8988T (cell line): Measurements from ENCODE around the gene ARHGAP10.

ENCODE experiments used
- DNase-seq: peaks from one replicate; pipeline ENCODE4 v3.0.0; 2011

Gene ARHGAP10

DNA sequence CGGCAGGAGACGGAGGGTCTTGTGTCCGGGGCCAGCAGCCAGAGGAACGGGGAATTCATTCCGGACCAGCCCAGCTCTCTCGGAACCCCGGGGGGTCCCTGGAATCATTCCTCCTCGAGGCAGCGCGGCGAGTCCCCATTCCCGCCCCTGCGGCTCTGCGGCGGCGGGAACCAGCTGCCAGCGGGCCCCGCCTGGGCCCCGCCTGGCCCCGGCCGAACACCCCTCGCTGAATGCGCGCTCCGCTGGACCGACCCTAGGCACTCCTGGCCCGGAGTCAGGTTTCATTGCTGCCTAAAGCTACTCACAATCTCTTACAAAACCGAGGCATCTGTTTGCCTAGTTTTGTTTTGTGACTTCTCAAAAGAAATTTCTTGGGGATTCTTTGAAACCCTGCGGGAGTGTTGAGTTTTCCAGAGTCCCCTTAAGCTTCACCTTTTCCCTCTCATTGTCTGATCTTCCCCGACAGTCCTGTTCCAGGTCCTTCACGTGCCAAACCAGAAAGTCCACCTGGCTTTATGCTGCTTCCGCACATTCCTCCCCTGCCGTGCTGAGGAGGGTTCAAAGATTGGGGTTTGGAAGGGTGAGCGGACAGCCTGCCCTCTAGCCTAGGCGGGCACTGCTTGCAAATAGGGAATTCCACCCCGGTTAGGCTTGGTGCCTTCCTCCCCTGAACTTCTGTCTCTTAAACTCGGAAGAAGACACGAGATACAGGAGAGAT, 789 bp downstream of the ARHGAP10 start:
- no peak for DNase-seq

GRCh38 chr4:147733716-147734344, 1.9 kb downstream of the ARHGAP10 start:
- no peak for DNase-seq

- DNase-seq = no peak
Observed at GRCh38 chr4:147734496-147734895, 2.6 kb downstream of the ARHGAP10 start.

DNA sequence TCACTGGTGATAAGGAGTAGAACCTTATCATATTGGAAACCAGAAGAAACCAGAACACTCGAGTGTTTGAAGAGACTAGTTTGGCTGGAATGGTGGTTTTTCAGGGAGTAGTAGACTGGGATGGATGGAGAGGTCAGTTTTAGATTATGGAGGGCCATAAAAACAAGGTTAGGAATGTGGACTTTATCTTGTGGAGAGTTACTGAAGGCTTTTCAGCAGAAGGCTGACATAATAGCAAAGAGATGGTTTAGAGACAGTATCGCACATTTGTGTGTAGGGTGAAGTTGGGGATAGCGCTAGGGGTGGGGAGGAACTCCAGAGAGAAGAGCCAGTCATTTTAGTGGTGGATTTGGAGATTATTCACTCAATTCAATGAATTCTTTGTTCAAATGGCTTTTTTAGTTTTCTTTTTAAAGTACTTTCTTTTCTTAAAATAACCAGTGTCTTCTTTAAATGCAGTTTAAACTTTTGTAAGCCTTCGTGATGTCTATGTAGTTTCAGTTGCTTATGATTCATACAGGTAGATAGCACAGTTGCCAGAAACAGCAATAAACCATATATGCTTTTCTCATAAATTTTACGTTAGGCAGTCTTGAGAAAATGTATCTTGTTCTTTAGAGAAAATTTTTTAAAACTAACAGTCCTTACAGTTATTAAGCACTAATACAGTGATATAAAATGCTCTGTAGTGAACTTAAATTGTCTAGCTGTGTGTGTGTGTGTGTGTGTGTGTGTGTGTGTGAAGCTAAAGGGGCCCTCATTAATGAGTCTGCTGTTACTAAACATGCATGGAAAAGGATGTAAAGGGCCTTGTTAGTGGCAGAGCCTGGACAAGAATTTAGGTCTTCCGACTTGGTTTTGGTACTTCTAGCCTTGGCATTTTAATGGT, 3.8 kb downstream of the ARHGAP10 start:
- DNase-seq = no peak

DNA sequence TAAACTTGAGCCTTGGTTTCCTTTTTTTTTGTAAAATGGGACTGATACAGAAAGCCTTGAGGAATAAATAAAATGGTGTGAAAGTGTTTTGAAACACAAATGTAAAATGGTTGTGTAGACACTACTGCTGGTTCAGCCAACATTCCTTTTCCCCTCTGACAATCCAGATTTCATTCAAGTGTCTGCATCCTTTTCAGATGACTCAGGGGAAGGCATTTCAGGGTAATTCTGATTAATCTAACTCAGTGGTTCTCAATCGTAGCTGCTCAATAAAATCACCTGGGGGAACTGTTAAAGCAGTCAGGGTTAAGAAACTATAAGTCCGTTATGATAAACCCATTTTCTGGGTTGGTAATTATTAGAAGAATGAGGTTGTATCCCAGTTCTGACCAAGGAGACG, 4.6 kb downstream of the ARHGAP10 start:
- DNase-seq = no peak

DNA sequence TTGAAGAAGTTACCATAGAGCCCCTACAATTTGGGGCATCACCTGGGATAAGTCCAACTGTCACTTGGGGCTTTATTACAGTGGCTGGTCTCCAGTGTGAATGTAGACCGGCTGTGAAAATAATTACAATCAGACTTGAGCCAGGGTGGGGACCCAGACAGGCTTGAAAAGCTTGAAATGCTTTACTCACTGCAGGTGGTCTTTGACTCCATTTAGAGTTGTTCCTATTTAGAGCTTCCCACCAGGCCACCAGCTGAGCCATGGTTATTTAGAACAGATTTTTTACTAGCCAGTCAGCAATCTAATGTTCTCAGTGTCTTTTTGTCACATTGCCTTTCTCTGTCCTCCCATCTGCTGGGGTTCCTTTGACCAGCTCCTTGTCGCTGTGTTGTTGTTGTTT, 5.7 kb downstream of the ARHGAP10 start:
- DNase-seq = no peak

DNA sequence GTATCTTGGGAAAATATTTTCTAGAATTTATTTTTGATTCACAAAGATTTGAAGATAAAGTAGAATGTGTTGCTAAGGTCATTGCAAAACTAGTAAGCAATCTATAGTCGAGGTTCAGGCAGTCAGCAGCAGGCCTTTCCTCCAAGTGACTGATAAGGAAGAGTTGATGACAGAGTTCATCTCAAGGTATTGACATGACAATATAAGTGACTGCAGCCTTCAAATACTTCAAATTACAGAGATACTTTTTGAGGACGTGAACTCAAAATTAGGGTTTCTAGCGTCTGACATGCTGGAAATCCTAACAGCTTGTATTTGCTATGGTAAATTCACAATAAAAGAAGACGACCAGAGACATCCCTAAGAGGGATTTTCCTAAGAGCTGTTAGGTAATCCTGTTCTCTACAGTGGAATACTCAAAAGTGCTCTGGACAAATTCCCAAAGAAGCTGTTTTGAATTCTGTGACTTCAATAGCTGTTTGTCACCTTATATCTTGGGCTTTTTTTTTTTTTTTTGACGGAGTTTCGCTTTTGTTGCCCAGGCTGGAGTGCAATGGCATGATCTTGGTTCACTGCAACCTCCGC, 7.4 kb downstream of the ARHGAP10 start:
- no peak for DNase-seq

- DNase-seq = no peak
Observed at GRCh38 chr4:147740176-147740575, 8.3 kb downstream of the ARHGAP10 start.

DNA sequence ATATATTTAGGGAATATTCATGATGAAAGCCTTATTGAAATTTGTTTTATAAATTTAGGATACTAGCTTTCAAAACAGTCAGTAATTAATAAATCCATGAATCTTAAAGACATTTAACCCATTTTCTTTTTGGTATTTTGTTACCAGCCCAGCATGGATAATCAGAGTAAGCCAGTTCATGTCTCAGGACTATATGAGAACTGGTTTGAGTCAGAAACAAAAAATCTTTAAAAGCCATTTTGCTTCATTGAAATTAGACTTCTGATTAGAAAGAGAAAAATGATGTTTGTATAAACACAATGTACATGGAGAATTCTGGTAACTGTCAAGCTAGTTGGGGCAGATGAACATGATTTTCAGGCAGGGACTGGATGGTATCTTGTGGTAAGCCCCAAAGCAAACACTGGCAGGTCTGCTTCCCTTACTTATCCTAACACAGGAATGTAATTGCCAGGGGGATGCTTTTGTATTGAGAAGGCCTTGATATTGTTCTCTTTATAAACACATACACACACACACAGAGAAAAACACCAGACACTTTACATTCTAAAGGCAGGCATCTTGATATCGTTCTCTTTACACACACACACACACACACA, 9.4 kb downstream of the ARHGAP10 start:
- DNase-seq = no peak

DNA sequence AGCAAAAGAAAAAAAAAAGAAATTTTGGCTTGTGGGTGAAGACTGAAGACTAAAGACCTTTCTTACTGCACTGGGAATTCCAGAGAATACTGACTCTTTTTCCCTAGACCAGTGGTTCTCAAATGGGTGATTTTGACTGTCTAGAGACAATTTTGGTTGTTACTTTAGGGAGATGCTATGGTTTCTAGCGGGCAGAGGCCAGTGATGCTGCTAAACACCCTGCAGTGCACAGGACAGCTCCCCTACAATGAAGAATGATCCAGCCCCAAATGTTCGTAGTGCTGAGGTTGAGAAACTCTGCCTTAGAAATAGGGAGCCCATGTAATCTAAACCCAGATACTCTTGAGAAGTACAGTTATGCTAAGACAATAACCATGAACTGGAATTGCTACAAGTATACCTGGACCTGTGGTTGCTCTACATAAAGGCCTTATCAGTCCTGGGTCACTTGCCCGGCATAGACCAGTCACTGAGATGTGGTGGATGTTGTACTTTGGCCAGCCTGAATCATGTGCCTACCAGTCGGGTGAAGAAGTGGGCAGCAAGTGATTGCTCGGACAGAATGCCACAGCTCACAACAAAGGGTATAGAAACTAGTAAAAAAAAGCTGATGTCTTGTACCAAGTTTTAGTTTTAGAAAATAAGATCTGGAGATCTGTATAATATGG, 16.0 kb downstream of the ARHGAP10 start:
- no peak for DNase-seq

- no peak for DNase-seq
Observed at GRCh38 chr4:147749811-147750321, 18.0 kb downstream of the ARHGAP10 start.

GRCh38 chr4:147753047-147753446, 21.2 kb downstream of the ARHGAP10 start:
- DNase-seq = no peak

DNA sequence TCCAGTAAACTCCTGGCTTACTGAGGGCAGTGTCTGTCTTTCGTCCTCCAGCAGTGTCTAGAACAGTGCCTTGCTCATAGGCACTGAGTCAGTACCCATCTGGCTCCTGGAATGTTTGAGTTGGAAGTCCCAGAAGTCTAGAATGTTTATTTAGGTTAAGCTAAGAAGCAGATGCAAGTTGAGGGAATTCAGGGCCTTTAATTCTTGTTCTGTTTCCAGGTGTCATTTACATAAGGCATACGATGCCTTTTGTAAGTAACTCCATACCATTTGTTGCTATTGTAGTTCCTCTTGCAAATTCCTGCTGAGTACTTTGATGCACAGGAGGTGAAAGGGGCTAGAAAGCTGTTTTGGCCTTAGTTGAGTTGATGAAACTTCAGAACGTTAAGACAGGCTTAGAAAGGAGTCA, 22.2 kb downstream of the ARHGAP10 start:
- DNase-seq = no peak

- no peak for DNase-seq
Observed at GRCh38 chr4:147755561-147756295, 23.8 kb downstream of the ARHGAP10 start.

DNA sequence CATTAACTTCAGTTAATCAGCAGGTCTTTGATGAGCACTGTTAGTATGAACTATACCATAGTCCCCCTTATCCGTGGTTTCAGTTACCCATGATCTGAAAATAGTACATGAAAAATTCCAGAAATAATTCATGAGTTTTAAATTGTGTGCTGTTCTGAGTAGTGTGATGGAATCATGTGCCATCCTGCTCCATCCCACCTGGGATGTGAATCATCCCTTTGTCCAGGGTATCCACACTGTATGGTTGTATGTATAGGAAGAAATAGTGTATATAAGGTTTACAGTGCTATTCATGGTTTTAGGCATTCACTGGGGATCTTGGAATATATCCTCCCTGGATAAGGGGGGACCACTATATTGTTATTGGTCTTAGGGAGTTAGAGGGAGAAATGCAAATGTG, 24.5 kb downstream of the ARHGAP10 start:
- no peak for DNase-seq

DNA sequence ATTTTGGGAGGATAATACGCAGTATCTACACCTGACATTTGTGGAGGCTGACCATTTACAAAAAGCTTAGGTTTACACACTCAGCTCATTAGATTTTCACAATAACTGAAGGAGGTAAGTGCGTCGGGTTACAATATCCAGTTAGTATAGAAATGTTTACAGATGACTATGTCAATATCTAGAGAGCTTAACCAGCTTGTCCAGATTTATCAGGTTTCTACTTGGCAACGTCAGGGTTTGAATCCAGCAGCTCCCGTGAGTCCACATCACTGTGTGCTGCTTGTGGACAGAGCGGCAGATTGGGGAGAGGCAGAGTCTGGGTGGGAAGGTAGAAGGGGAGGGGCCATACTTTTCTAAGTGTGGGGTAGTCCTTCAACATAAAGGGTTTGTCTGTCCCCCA, 28.3 kb downstream of the ARHGAP10 start:
- DNase-seq = no peak

GRCh38 chr4:147760695-147761094, 28.8 kb downstream of the ARHGAP10 start:
- DNase-seq = no peak

DNA sequence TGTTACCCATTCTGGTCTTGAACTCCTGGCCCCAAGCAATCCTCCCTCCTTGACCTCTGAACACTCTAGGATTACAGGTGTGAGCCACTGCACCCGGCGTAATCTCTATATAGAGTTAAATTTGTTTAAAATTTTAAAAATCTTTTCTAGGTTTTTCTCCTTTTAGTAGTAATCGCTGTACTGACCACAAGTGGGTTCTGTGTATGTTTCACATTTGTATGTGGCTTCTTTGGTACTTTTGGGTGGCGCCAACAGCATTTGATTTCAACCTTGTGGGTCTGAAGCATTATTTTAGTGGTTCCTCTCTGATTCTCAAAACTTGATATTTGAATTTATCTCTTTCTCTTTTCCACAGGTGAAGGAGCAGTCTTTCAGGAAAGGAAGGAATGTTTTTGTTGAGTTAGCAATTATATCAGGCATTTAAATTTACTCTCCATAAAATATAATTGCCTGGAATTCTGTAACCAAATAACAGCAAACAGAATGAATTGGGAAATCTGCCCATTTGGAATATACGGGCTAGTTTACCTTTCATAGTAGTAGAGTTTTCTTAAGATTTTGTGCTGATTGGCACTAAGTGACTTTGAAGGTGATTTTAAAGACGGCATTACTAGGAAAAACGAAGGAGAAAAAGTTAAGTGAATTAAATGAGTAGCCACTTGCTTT, 29.5 kb downstream of the ARHGAP10 start:
- no peak for DNase-seq

DNA sequence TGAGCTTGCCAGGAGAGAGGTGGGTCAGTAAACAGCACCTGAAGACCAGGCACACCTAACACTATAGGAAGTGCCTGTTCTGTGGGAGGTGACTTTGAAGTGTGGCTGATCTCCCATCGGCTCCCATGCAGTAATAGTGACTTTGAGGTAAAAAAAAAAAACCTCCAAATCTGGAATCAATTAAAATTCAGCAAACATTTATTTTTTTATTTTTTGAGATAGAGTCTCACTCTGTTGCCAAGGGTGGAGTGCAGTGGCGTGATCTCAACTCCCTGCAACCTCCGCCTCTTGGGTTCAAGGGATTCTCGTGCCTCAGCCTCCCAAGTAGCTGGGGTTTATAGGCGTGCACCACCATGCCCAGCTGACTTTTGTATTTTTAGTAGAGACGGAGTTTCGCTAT, 32.4 kb downstream of the ARHGAP10 start:
- no peak for DNase-seq

DNA sequence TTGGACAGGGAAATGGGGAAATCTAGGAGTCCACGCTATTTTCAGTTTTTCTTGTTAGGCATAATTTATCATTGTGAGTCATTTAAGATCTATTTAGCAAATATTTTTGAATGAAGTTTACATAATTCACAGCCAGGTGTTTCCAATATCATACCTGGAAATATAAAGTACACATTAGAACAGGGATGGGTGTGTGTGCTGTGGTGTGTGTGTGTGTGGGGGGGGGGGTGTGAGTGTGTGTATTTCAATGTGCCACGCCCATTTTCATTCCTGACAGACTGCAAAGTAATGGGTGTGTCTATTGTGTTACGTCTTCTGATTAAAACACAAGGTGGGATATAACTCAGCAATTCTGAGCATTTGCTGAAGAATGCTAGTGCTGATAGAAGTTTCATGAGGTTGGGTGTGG, 33.2 kb downstream of the ARHGAP10 start:
- no peak for DNase-seq

GRCh38 chr4:147768113-147768512, 36.2 kb downstream of the ARHGAP10 start:
- DNase-seq = no peak
